ENCODE data around the gene ICA1L.

ICA1L gene

DNA sequence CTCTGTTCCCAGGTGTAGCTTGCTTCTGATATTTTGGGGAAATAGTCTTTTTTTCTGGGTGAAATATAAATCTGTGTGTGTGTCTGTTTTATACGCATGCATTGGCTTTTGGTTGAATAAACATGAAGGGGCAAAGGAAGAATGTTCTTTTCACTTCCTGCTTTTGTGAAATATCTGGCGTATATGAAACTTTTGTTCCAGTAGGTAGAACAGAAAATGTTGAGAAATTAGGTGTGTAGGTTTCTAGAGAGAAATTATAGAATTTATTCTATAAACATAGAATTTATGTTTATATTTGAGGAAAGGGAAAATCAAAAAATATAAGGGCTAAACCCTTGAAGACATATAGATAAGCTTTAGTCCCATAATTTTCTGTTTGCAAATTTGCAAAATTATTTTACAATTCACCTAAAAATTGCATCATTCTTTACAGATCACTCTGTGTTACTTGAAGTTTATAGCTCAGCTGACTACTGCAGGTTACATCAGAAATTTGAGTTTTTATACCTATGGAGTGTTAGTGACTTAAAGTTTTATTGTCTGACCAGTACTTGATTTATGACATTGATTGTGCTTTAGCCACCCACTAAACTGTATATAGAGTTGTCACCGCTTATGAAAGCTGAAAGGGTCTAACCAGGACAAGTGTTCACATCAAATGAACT lies 120.7 kb downstream of the ICA1L start:
- POLR2A ChIA-PET: interaction anchor here (0.7 kb wide), 1 partner anchor 444 kb away, joined by 7 read pairs; no protein-coding TSS in a partner anchor
- no peak for DNase-seq (ENCODE audit: extremely low spot score)
- CTCF ChIA-PET: interaction anchor here (1.5 to 2.0 kb wide), 2 partner anchors 12 to 19 kb away, joined by 3 to 4 read pairs; no protein-coding TSS in a partner anchor
- TF ChIP-seq CTCF (IDR thresholded peaks at IDR 0.05; ENCODE audit: control extremely low read depth, extremely low read depth, low read depth, missing control alignments): no peak

GRCh38 chr2:202749477-202749876 lies 122.1 kb downstream of the ICA1L start:
- ChIA-PET POLR2A (no interaction called here), CTCF (interaction anchor here (2.0 kb wide), 1 partner anchor 21 kb away, joined by 4 read pairs; no protein-coding TSS in a partner anchor)
- TF ChIP-seq CTCF (IDR thresholded peaks at IDR 0.05; ENCODE audit: control extremely low read depth, extremely low read depth, low read depth, missing control alignments): no peak
- DNase-seq (ENCODE audit: extremely low spot score): no peak

- POLR2A ChIA-PET: no interaction called here
- CTCF ChIA-PET: interaction anchor here (1.1 to 1.8 kb wide), 2 partner anchors 9 to 22 kb away, joined by 3 to 7 read pairs; no protein-coding TSS in a partner anchor
- DNase-seq (ENCODE audit: extremely low spot score): no peak
- no peak for TF ChIP-seq CTCF (IDR thresholded peaks at IDR 0.05; ENCODE audit: control extremely low read depth, extremely low read depth, low read depth, missing control alignments)
Measured at GRCh38 chr2:202743613-202744012, 128.0 kb downstream of the ICA1L start.

- no peak for TF ChIP-seq CTCF (IDR thresholded peaks at IDR 0.05; ENCODE audit: control extremely low read depth, extremely low read depth, low read depth, missing control alignments)
- ChIA-PET POLR2A (no interaction called here), CTCF (no interaction called here)
- no peak for DNase-seq (ENCODE audit: extremely low spot score)
Measured at GRCh38 chr2:202736826-202737225, 134.7 kb downstream of the ICA1L start.

DNA sequence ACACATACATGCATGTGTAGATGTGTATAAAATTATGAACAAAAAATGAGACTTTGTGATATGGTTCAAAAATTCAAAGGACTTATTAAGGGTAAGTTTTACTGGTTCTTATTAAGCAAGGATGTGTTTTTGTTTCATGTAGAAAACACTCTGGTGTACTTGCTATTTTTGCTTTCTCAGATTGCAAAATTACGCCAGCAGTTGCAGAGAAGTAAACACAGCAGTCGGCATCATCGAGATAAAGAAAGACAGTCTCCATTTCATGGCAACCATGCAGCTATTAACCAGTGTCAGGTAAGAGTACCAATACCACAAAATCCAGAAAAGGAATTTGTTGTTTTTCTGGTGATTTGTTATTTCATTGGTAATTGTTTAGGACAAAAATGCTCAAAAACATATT lies 145.5 kb downstream of the ICA1L start:
- ChIA-PET POLR2A (no interaction called here), CTCF (no interaction called here)
- no peak for TF ChIP-seq CTCF (IDR thresholded peaks at IDR 0.05; ENCODE audit: control extremely low read depth, extremely low read depth, low read depth, missing control alignments)
- no peak for DNase-seq (ENCODE audit: extremely low spot score)

DNA sequence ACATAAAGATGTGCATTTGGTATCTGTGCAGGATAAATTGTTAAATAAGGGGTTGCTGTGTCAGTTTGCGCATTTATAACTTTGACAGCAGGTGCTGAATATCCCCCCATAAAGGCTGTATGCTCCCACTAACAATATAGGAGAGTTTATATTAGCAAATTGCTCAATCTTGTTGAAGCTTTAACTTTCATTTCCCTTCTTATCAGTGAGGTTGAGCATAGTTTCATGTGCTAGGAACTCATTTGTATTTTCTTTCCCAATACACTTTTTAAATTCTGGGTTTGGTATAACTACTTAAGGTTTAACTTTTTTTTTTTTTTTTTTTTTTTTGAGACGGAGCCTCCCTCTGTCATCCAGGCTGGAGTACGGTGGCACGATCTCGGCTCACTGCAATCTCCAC lies 147.8 kb downstream of the ICA1L start:
- TF ChIP-seq CTCF (IDR thresholded peaks at IDR 0.05; ENCODE audit: control extremely low read depth, extremely low read depth, low read depth, missing control alignments): no peak
- ChIA-PET POLR2A (no interaction called here), CTCF (no interaction called here)
- no peak for DNase-seq (ENCODE audit: extremely low spot score)

All from GM10248 (cell line).